Neural cell (in vitro differentiated cells): ENCODE data around the gene TMOD4. TPM values are rescaled to one million over a fixed set of nuclear protein-coding genes. Genes with fewer than 3 reads are reported as not detected.
A peak's percentile ranks its signal among the peaks of the same experiment; 100 is the strongest.

ENCODE experiments used
- H2AFZ ChIP-seq: fragments of 200-600, 300-800 bp; sonication (generic), shearing (Covaris generic); 2 replicates; pipeline ENCODE4 v1.6.0; 2014; ENCODE audit warnings: low read depth, mild to moderate bottlenecking, antibody characterized with exemption, low read length, moderate library complexity
- H3F3A ChIP-seq: fragments of 200-600 bp; shearing (Covaris generic); 2 replicates; pipeline ENCODE4 v1.6.1; 2016; ENCODE audit warnings: mild to moderate bottlenecking, moderate library complexity, mixed read lengths, antibody characterized with exemption, low read length; ENCODE audit not compliant: insufficient read depth, poor library complexity, severe bottlenecking
- H3K27ac ChIP-seq: fragments of 200-600, 300-800 bp; sonication (generic), shearing (Covaris generic); 2 replicates; pipeline ENCODE4 v1.5.1; 2014; ENCODE audit warnings: mild to moderate bottlenecking, low read length, moderate library complexity
- H3K27me3 ChIP-seq: fragments of 300-800, 200-600 bp; sonication (generic), shearing (Covaris generic); 2 replicates; pipeline ENCODE4 v1.6.0; 2014; ENCODE audit warnings: mild to moderate bottlenecking, low read depth, low read length, moderate library complexity; ENCODE audit not compliant: insufficient read depth
- H3K36me3 ChIP-seq: fragments of 300-800, 200-600 bp; sonication (generic), shearing (Covaris generic); 2 replicates; pipeline ENCODE4 v1.5.1; 2014; ENCODE audit warnings: mild to moderate bottlenecking, antibody characterized with exemption, low read length, moderate library complexity; ENCODE audit not compliant: insufficient read depth
- H3K4me2 ChIP-seq: fragments of 300-800, 200-600 bp; sonication (generic), shearing (Covaris generic); 2 replicates; pipeline ENCODE4 v1.6.0; 2014; ENCODE audit warnings: mild to moderate bottlenecking, low read length
- H3K4me3 ChIP-seq: fragments of 300-800, 200-600 bp; sonication (generic), shearing (Covaris generic); 2 replicates; pipeline ENCODE4 v1.5.1; 2014; ENCODE audit warnings: mild to moderate bottlenecking, low read length, moderate library complexity
- H3K79me2 ChIP-seq: fragments of 200-600 bp; shearing (Covaris generic); replicated peaks from 2 replicates; pipeline ENCODE4 v1.6.0; 2014; ENCODE audit warnings: mild to moderate bottlenecking, low read length, moderate library complexity; ENCODE audit not compliant: insufficient read depth
- H3K9ac ChIP-seq: fragments of 300-800, 200-600 bp; sonication (generic), shearing (Covaris generic); 2 replicates; pipeline ENCODE4 v1.6.1; 2016; ENCODE audit warnings: mild to moderate bottlenecking, low read length, mixed read lengths
- H3K9me2 ChIP-seq: fragments of 200-600 bp; shearing (Covaris generic); 2 replicates; pipeline ENCODE4 v1.6.1; 2016; ENCODE audit warnings: mild to moderate bottlenecking, low read length, mixed read lengths; ENCODE audit not compliant: insufficient read depth
- H3K9me3 ChIP-seq: fragments of 200-600, 300-800 bp; sonication (generic), shearing (Covaris generic); 2 replicates; pipeline ENCODE4 v1.6.1; 2016; ENCODE audit warnings: mild to moderate bottlenecking, mixed run types, low read length, moderate library complexity, mixed read lengths
- H4K20me1 ChIP-seq: fragments of 200-600 bp; shearing (Covaris generic); 2 replicates; pipeline ENCODE4 v1.6.1; 2016; ENCODE audit warnings: mild to moderate bottlenecking, mixed run types; ENCODE audit not compliant: insufficient read depth
- CTCF ChIP-seq: fragments of 450-650 bp; IDR thresholded peaks from 2 replicates; pipeline ENCODE4 v1.5.1; 2014; ENCODE audit warnings: antibody characterized with exemption, mild to moderate bottlenecking, moderate library complexity; ENCODE audit not compliant: poor library complexity, severe bottlenecking
- EP300 ChIP-seq: fragments of 450-650 bp; conservative IDR thresholded peaks from 2 replicates; pipeline ENCODE4 v1.6.1; 2014; ENCODE audit warnings: antibody characterized with exemption, mild to moderate bottlenecking, moderate library complexity; ENCODE audit not compliant: poor library complexity, severe bottlenecking
- EZH2 ChIP-seq: fragments of 200-600, 300-800 bp; shearing (Covaris generic), sonication (generic); IDR thresholded peaks from 2 replicates; pipeline ENCODE4 v1.6.1; 2014; ENCODE audit warnings: antibody characterized with exemption, low read length, borderline replicate concordance, mild to moderate bottlenecking; ENCODE audit not compliant: insufficient read depth, poor library complexity, severe bottlenecking
- MXI1 ChIP-seq: fragments of 450-650 bp; conservative IDR thresholded peaks from 2 replicates; pipeline ENCODE4 v1.6.1; 2014; ENCODE audit warnings: antibody characterized with exemption, mild to moderate bottlenecking; ENCODE audit not compliant: poor library complexity, severe bottlenecking
- POLR2AphosphoS5 ChIP-seq: IDR thresholded peaks from 2 replicates; pipeline ENCODE4 v1.6.1; 2012
- RAD21 ChIP-seq: fragments of 450-650 bp; conservative IDR thresholded peaks from 2 replicates; pipeline ENCODE4 v1.6.1; 2014; ENCODE audit warnings: antibody characterized with exemption, mild to moderate bottlenecking, moderate library complexity
- SMC3 ChIP-seq: fragments of 450-650 bp; conservative IDR thresholded peaks from 2 replicates; pipeline ENCODE4 v1.6.1; 2014; ENCODE audit warnings: antibody characterized with exemption, mild to moderate bottlenecking, moderate library complexity; ENCODE audit not compliant: poor library complexity
- TAF1 ChIP-seq: IDR thresholded peaks from 2 replicates; pipeline ENCODE4 v1.6.1; 2012; ENCODE audit warnings: low read depth
- polyA plus RNA-seq: library from polyadenylated mRNA; depleted of rRNA; stranded (reverse); fragments of >200 nt; gene quantifications from 2 replicates; pipeline ENCODE4 v1.2.3, GENCODE V29; 2014
- TF ChIP-seq, protein P1 (sequence below): IDR thresholded peaks from 2 replicates; pipeline ENCODE4 v1.6.1; 2012; ENCODE audit warnings: borderline replicate concordance

TMOD4 gene
- polyA plus RNA-seq, 1 donor from 2014 or later: not detected

- Histone ChIP-seq H4K20me1 (no peaks in the 10 kb centered on the region), H3K27ac (peak overlapping the region; percentile 89), H3F3A (peaks cover 3% of the 10 kb centered on the region), H3K79me2 (peaks cover 20% of the 10 kb centered on the region), H3K27me3 (no peaks in the 10 kb centered on the region), H3K36me3 (no peaks in the 10 kb centered on the region), H3K9me2 (no peaks in the 10 kb centered on the region), H3K9me3 (no peaks in the 10 kb centered on the region), H3K9ac (peak overlapping the region; percentile 83), H3K4me2 (peak overlapping the region; percentile 97), H2AFZ (peak overlapping the region; percentile 95), H3K4me3 (peak overlapping the region; percentile 88)
- TF ChIP-seq EZH2 (no peak), EP300 (no peak)
These were observed 10.5 kb downstream of the TMOD4 start for GRCh38 chr1:151165281-151165737.

DNA sequence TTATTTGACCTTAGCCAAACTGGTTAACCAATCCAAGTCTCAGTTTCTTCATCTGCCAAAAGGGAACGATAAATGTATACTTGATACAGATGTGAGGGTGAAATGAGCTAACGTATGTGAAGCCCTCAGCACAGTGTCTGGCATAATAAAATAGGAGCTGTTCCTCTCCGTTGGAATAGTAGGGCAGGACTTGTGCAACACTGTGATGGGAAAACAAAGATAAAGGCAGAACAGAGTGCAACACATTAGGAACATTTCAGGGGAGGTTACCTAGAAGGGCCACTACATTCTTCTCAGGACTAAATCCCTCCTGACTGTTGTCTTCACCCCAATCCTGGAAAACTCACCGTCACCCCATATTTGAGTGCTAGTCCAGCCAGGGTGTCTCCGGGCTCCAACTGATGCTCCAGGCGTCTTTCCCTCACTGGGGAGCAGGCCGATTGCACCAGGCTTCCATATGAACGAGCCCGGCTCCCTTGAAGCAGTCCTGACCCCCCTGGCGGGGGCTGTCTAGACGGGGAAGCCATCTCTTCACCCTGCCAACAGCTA lies 11.0 kb downstream of the TMOD4 start:
- Histone ChIP-seq H3K4me2 (peak overlapping the region; percentile 97), H3K9me2 (no peaks in the 10 kb centered on the region), H3K36me3 (no peaks in the 10 kb centered on the region), H3K27me3 (no peaks in the 10 kb centered on the region), H3K27ac (peak overlapping the region; percentile 89), H3K4me3 (peak overlapping the region; percentile 88), H2AFZ (no peak overlapping the region), H3F3A (peaks cover 3% of the 10 kb centered on the region), H3K9me3 (no peaks in the 10 kb centered on the region), H3K9ac (peak overlapping the region; percentile 83), H4K20me1 (no peaks in the 10 kb centered on the region), H3K79me2 (peaks cover 20% of the 10 kb centered on the region)
- TF ChIP-seq TAF1 (peak; percentile 3), MXI1 (no peak)

DNA sequence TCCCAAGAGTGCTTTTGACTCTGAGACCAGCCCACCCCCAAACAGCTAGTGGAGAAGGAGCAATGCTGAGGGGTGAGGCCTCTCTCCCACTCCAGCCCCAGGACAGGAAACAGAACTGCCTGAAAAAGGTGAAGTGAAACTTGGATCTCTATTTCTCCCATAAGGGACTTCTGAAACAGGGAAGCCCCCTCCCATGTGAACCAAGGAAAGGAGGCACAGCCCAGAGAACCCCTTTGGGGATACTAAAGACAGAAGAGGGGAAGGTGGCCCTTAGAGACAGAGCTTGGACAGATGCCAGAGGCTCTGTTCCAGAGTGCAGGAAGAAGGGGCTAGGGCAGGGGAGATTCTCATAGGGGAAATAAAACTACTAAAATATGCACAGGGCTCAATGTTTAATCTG lies 16.4 kb downstream of the TMOD4 start:
- no peaks in the 10 kb centered on the region for H4K20me1 ChIP-seq
- no peaks in the 10 kb centered on the region for H3K9me3 ChIP-seq
- TF ChIP-seq MXI1 (no peak), SMC3 (no peak), TAF1 (no peak), EP300 (no peak), POLR2AphosphoS5 (no peak), CTCF (no peak), RAD21 (no peak), EZH2 (no peak)
- TF ChIP-seq, protein P1, sequence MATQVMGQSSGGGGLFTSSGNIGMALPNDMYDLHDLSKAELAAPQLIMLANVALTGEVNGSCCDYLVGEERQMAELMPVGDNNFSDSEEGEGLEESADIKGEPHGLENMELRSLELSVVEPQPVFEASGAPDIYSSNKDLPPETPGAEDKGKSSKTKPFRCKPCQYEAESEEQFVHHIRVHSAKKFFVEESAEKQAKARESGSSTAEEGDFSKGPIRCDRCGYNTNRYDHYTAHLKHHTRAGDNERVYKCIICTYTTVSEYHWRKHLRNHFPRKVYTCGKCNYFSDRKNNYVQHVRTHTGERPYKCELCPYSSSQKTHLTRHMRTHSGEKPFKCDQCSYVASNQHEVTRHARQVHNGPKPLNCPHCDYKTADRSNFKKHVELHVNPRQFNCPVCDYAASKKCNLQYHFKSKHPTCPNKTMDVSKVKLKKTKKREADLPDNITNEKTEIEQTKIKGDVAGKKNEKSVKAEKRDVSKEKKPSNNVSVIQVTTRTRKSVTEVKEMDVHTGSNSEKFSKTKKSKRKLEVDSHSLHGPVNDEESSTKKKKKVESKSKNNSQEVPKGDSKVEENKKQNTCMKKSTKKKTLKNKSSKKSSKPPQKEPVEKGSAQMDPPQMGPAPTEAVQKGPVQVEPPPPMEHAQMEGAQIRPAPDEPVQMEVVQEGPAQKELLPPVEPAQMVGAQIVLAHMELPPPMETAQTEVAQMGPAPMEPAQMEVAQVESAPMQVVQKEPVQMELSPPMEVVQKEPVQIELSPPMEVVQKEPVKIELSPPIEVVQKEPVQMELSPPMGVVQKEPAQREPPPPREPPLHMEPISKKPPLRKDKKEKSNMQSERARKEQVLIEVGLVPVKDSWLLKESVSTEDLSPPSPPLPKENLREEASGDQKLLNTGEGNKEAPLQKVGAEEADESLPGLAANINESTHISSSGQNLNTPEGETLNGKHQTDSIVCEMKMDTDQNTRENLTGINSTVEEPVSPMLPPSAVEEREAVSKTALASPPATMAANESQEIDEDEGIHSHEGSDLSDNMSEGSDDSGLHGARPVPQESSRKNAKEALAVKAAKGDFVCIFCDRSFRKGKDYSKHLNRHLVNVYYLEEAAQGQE: no peak
- H3K4me2 ChIP-seq: no peak overlapping the region
- peaks cover 7% of the 10 kb centered on the region for H3K36me3 ChIP-seq
- no peak overlapping the region for H3K4me3 ChIP-seq
- H3K27ac ChIP-seq: no peak overlapping the region
- no peaks in the 10 kb centered on the region for H3F3A ChIP-seq
- H3K79me2 ChIP-seq: peaks cover 5% of the 10 kb centered on the region
- H2AFZ ChIP-seq: no peak overlapping the region
- H3K9me2 ChIP-seq: no peaks in the 10 kb centered on the region
- no peak overlapping the region for H3K9ac ChIP-seq
- H3K27me3 ChIP-seq: no peaks in the 10 kb centered on the region
